ENCODE measurements around the gene TCF4. TPM values are rescaled to one million over a fixed set of nuclear protein-coding genes. Genes with fewer than 3 reads are reported as not detected.

The TCF4 gene
- total and polyA plus RNA-seq, 2 experiments from 2014 or later, result 77.7 to 89.2 TPM

- peaks cover 5% of the 10 kb centered on the region; the same call in 1 of the 2 replicates for H3K4me1 ChIP-seq (ENCODE audit: insufficient read depth)
- Mint-ChIP-seq H3K36me3 (ENCODE audit: low read depth) (peaks cover 37% of the 10 kb centered on the region), H3K27me3 (ENCODE audit: insufficient read depth, low read depth, poor library complexity) (peaks cover 17% of the 10 kb centered on the region), H3K4me3 (no peak overlapping the region), H3K4me1 (peaks cover 26% of the 10 kb centered on the region), H3K27ac (no peak overlapping the region; the same call in 1 of the 2 replicates), H3K9me3 (peaks cover 21% of the 10 kb centered on the region)
- H3K36me3 ChIP-seq (ENCODE audit: insufficient read depth), result 0 out of 2 replicates have a peak, but pooled peaks cover 3% of the 10 kb centered on the region
- no peaks in the 10 kb centered on the region for H3F3A ChIP-seq (replicated peaks; ENCODE audit: low read depth)
- H4K20me1 ChIP-seq (replicated peaks; ENCODE audit: insufficient read depth), result no peaks in the 10 kb centered on the region; the same call in 1 of the 2 replicates
- H3K9me2 ChIP-seq (ENCODE audit: insufficient read depth), result no peaks in the 10 kb centered on the region; the same call in 1 of the 2 replicates
- H3K79me2 ChIP-seq (replicated peaks; ENCODE audit: insufficient read depth), result peaks cover 79% of the 10 kb centered on the region
- no peak overlapping the region for H3K4me3 ChIP-seq
- no peaks in the 10 kb centered on the region for H3K27me3 ChIP-seq (ENCODE audit: insufficient read depth)
- DNase-seq (ENCODE audit: low spot score) (no peak), ATAC-seq (no peak)
- H2AFZ ChIP-seq, result no peak overlapping the region
- TF ChIP-seq ZNF331 (CRISPR knock-in tag; IDR thresholded peaks at IDR 0.05; ENCODE audit: low read depth) (no peak), ZNF462 (CRISPR knock-in tag; IDR thresholded peaks at IDR 0.05) (no peak), ETS1 (IDR thresholded peaks at IDR 0.05) (no peak), NANOG (IDR thresholded peaks at IDR 0.05; ENCODE audit: borderline replicate concordance) (no peak), CREB1 (CRISPR knock-in tag; IDR thresholded peaks at IDR 0.05; ENCODE audit: low read depth) (no peak), ZNF114 (CRISPR knock-in tag; IDR thresholded peaks at IDR 0.05) (no peak), REST (IDR thresholded peaks at IDR 0.05; ENCODE audit: unreplicated experiment) (no peak), EZH2 (IDR thresholded peaks at IDR 0.05; ENCODE audit: low read depth, unreplicated experiment) (no peak), STAT1 (IDR thresholded peaks at IDR 0.05; ENCODE audit: unreplicated experiment) (no peak), POLR2AphosphoS5 (IDR thresholded peaks at IDR 0.05; ENCODE audit: low read depth) (no peak), EZH2phosphoT487 (IDR thresholded peaks at IDR 0.05; ENCODE audit: unreplicated experiment) (no peak), CTCF (conservative IDR thresholded peaks at IDR 0.05; ENCODE audit: low read depth in 2 of 2) (no peak), JUNB (IDR thresholded peaks at IDR 0.05; ENCODE audit: unreplicated experiment) (no peak)
- H3K4me2 ChIP-seq, result no peak overlapping the region
- H3K27ac ChIP-seq (ENCODE audit: low read depth), result no peak overlapping the region
Measured at GRCh38 chr18:55380589-55380988, 207.4 kb downstream of the TCF4 start.

Measured in GM23338 (cell line).